Limb (tissue), 2 donors: ENCODE measurements around the gene NAIF1.
"Not testable (repeated sequence)": the region's sequence is repeated elsewhere in the genome, so short reads cannot be mapped to it uniquely, and the experiment has no call there.

Experiments used
- DNase-seq, 2 donors: peaks; one replicate each; pipeline ENCODE4 v3.0.0-alpha.2; 2016; ENCODE audit errors: extremely low spot score in 2 of 2

Gene NAIF1

GRCh38 chr9:128088253-128088945 is 21.3 kb upstream of the NAIF1 start:
- no peak for DNase-seq

GRCh38 chr9:128087262-128087661 is 20.1 kb upstream of the NAIF1 start:
- DNase-seq = no peak

- DNase-seq = no peak
Measured at GRCh38 chr9:128085943-128086342, 18.8 kb upstream of the NAIF1 start.

GRCh38 chr9:128084746-128085145 is 17.6 kb upstream of the NAIF1 start:
- DNase-seq = no peak

- no peak for DNase-seq
Measured at GRCh38 chr9:128082151-128082550, 15.0 kb upstream of the NAIF1 start.

GRCh38 chr9:128081056-128081455 is 13.9 kb upstream of the NAIF1 start:
- DNase-seq = peak in 1 of 2 donors; percentile 65

GRCh38 chr9:128080206-128080605 is 13.1 kb upstream of the NAIF1 start:
- DNase-seq = no peak

GRCh38 chr9:128078504-128079434 is 11.6 kb upstream of the NAIF1 start:
- DNase-seq = no peak

- no peak for DNase-seq
Measured at GRCh38 chr9:128077847-128078503, 10.9 kb upstream of the NAIF1 start.

- no peak for DNase-seq
Measured at GRCh38 chr9:128073253-128073886, 6.2 kb upstream of the NAIF1 start.

- DNase-seq = peak; percentile 60 to 67
Measured at GRCh38 chr9:128072144-128073021, 5.3 kb upstream of the NAIF1 start.

- DNase-seq = not testable (repeated sequence)
Measured at GRCh38 chr9:128071475-128071874, 4.4 kb upstream of the NAIF1 start.

- DNase-seq = no peak
Measured at GRCh38 chr9:128070874-128071273, 3.8 kb upstream of the NAIF1 start.

GRCh38 chr9:128068386-128069205 is 1.5 kb upstream of the NAIF1 start:
- DNase-seq = no peak

GRCh38 chr9:128067645-128068385 is 695 bp upstream of the NAIF1 start, which contains the start of gene SLC25A25:
SLC25A25 (plus strand) TSS chr9:128068232; CDS start chr9:128068320, 88 bp downstream.
- peak; percentile 99 to 100 for DNase-seq

- no peak for DNase-seq
Measured at GRCh38 chr9:128065907-128066712, 1.0 kb downstream of the NAIF1 start.

- no peak for DNase-seq
Measured at GRCh38 chr9:128062846-128063831, 4.0 kb downstream of the NAIF1 start.
